Ramos (cell line): ENCODE measurements around the gene SDHAF4.
"Not testable (repeated sequence)": the region's sequence is repeated elsewhere in the genome, so short reads cannot be mapped to it uniquely, and the experiment has no call there.

Experiments used
- in situ Hi-C: fragments of 300-500 bp; cut with MboI; formaldehyde crosslinking; loops from one replicate; pipeline ENCODE4 v1.14.3; 2022; ENCODE audit warnings: low sequenced_read_pairs; ENCODE audit not compliant: unreplicated experiment

The SDHAF4 gene

DNA sequence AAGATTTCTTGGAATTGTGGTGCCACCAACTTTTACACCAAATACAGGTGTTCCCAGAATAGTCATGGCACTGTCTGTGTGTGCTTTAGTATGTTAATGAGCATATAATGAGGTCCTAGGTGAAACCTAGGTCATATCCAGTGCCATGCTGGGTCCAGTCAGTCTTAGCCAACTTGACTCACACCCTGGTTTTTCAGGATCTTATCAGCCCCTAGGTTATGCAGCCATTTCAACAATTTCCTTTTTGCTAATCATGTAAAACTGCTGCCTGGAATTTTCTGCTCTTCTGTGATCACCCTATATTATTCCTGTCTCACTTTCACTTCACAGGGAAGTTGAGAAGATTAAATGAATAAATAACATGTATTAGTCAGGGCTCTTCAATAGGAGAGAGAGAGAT lies 23.7 kb downstream of the SDHAF4 start:
- in situ Hi-C loops: no loop called here

DNA sequence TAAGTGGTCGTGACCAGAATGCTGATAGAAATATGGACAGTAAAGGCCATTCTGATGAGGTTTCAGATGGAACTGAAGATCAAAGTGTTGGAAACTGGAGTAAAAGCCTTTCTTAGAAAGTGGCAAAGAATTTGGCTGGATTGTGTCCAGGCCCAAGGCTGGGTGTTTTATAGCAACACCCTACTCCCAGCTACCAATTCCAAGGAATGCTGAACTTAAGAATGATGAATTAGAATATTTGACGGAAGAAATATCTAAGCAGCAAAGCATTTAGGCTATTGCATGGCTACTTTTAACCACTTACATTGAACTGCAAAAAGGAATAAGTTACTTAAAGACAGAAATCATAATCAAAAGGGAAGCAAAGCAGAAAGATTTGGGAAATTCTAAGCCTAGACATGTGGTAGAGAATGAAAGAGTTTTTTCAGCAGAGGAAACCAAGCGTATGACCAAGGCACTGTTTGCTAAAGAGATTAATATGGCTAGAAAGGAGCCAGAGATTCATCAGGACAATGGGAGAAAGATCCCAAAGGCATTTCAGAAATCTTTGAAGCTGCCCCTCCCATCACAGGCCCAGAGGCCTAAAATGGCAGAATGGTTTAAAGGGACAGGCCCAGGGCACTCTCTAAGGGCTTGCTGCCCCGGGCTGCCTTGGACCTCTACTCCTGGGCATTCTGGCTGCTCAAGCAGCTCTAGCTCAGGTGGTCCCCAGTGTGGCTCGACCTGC lies 25.8 kb downstream of the SDHAF4 start:
- in situ Hi-C loops: no loop called here

DNA sequence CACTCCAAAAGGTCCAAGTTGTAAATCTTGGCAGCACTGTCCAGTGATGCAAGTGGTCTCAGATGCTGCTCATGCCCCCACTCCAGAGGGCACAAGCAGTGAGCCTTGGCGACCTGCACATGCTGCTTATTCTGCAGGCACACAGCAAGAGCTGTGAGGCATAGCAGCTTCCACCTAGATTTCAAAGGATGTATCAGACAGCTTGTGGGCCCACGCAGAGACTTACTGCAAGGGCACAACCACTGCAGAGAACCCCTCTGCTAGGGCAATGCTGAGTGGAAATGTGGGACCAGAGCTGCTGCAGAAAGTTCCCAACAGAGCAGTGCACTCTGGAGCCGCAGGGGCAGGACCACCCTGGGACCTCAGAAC lies 26.4 kb downstream of the SDHAF4 start:
- in situ Hi-C loops: no loop called here

DNA sequence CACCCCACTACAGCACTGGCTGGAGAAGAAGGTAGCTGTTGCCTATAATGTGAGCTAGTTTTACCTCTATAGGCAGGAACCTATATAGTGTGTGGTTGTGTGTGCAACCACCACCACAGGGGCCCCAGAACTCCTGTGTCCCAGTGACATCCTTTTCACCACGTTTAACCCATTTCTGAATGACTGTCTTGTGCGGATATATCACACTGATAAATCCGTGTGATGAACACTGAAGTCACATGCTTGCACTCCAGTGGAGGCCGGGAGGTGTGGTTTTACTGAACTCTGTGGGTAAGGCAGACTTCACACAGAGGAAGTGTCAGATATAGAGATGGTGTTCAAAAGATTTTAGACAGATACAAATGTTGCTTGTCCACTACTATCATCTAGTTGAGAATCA lies 32.5 kb downstream of the SDHAF4 start:
- in situ Hi-C loops: no loop called here

DNA sequence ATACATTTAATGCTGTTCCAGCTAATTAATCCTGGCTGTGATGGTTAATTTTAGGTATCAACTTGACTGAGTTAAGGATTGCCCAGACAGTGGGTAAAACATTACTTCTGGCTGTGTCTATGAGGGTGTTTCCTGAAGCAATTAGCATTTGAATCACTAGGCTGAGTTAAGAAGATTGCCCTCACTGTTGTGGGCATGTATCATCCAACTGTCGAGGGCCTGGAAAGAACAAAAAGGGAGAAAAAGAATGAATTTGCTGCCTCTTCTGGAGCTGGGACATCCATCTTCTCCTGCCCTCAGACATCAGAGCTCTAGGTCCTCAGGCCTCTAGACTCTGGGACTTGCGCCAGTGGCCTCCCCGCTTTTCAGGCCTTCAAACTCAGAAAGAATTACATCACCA lies 34.3 kb downstream of the SDHAF4 start:
- in situ Hi-C loops: no loop called here

DNA sequence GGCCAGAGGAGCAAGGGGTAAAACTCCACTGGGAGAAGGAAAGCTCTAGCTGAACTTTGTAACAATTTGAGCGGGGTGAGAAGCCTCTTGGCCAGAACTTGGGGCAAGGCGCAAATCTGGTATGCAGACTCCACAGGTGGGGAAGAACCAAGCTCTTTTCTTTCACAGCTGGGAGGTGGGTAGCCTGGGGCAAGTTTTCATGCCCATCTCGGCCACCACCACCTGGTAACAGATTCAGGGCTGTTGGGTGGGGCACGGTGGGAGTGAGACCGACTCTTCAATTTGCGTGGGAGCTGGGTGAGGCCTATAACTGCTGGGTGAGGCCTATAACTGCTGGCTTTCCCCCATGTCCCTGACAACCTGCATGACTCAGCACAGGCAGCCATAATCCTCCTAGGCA lies 37.5 kb downstream of the SDHAF4 start:
- in situ Hi-C loops: no loop called here

DNA sequence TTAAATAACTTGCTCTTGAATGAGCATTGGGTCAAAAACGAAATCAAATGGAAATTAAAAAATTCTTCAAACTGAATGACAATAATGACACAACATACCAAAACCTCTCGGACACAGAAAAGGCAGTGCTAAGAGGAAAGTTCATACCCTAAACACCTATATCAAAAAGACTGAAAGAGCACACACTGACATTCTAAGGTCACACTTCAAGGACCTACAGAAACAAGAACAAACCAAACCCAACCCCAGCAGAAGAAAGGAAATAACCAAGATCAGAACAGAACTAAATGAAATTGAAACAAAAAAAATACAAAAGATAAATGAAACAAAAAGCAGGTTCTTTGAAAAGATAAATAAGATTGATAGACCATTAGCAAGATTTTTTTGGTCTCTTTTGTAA lies 40.6 kb downstream of the SDHAF4 start:
- in situ Hi-C loops: not testable (repeated sequence)

DNA sequence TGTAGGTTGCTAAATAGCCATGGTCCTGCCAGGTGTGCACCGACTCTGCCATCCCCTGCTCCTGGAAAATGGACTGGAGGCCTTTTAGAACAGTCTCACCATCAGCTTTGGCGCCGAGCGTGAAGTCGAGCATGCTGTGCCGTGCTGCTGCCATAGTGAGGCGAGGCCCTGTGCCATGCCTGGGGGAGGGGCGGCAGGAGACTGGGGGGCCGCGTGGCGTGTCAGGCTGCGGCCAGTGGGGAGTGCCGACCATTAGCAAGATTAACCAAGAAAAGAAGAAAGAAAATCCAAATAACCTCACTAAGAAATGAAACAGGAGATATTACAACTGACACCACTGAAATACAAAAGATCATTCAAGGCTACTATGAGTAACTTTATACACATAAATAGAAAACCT lies 42.5 kb downstream of the SDHAF4 start:
- in situ Hi-C loops: not testable (repeated sequence)

DNA sequence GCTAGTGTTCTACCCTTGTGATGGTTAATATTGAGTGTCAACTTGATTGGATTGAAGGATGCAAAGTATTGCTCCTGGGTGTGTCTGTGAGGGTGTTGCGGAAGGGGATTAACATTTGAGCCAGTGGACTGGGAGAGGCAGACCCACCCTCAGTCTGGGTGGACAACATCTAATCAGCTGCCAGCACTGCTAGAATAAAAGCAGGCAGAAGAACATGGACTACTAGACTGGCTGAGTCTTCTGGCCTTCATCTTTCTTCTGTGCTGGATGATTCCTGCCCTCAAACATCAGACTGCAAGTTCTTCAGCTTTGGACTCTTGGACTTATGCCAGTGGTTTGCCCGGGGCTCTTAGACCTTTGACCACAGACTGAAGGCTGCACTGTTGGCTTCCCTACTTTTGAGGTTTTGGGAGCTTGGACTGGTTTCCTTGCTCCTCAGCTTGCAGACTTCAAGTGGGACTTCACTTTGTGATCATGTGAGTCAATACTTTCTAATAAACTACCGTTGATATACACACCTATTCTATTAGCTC lies 50.1 kb downstream of the SDHAF4 start:
- in situ Hi-C loops: no loop called here

DNA sequence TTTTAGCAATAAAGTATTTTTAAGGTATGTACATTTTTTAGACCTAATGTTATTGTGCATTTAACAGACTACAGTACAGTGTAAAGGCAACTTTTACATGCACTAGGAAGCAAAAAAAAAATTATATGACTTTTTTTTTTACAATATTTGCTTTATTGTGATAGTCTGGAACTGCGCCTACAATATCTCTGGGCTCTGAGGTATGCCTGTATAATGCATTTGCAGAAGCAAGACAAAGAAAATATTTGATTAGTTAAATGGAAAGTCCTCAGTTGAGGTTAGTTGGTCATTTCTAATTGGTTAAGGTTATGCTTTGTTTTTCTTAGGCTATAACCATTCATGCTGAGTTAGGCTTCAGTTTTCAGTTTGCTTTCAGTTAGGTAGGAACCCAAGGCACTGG lies 54.0 kb downstream of the SDHAF4 start:
- in situ Hi-C loops: no loop called here

DNA sequence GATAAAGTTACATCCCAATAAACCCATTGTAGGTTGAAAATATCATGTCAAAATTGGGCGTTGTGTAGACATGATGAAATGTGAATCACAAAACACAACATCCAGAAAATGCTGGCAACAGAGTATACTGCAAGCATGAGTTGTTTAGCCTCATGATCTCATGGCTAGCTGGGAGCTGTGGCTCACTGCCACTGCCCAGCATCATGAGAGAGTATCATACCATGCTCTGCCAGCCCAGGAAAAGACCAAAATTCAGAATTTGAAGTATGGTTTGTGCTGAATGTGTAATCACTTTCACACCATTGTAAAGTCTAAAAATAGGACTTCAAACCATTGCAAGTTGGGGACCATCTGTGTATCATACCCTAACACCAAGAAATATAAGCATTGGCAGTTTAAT lies 55.7 kb downstream of the SDHAF4 start:
- in situ Hi-C loops: no loop called here

DNA sequence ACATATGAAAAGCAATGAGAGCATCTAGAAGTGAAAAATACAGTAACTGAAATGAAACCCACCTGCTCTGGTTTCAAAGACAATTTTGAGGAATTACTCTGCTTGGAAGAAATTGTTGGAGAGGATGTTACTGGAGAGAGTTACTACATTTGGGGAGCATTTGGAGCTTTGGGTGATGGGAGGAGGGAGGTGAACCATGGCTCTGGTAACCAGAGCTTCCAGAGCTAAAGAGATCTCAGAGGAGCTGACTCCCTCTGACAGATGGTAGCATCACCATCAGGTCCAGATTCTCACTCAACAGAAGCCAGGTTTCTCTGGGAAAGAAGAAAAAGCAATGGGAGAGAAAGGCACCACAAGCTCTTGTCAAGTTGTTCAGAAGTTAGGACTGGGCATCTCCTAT lies 58.7 kb downstream of the SDHAF4 start:
- in situ Hi-C loops: no loop called here

DNA sequence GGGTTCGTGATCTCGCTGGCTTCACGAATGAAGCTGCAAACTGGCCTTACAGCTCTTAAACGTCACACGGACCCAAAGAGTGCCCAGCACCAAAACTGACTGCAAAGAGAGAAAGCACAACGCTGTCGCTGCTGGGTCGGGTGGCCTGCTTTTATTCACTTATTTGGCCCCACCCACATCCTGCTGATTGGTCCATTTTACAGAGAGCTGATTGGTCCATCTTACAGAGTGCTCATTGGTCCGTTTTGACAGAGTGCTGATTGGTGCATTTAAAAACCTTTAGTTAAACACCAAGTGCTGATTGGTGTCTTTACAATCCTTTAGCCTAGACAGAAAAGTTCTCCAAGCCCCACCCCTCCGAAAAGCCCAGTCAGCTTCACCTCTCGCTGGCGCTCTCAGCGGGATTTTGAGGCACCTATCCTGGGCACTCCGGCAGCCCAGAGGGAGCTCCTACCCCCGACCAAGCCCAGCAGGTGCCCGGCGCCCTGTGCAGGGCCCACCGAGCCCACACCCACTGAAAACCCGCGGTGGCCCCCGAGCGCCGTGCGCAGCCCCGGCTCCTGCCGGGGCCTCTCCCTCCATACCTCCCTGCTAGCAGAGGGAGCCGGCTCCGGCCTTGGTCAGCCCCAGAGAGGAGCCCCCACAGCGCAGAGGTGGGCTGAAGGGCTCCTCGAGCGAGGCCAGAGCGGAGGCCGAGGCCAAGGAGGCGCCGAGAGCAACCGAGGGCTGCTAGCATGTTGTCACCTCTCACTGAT lies 60.9 kb downstream of the SDHAF4 start:
- in situ Hi-C loops: no loop called here

DNA sequence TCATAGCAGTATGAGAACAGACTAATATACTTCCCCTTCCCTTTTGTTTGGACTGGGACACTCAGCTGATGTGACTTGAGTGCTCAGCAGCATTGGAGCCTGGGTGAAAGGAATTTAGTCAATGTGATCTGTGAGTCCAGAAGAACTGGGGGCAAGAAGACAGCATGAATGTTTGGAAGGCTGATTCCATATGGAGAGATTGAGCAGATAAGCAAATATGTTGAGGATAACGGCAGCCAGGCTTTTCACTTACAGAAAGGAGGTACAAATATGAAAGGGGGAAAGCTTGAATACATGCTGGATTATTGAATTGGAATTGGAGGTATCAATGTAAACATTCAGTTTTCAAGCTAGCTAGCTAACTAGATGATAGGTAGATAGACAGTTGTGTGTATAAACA lies 63.2 kb downstream of the SDHAF4 start:
- in situ Hi-C loops: no loop called here

DNA sequence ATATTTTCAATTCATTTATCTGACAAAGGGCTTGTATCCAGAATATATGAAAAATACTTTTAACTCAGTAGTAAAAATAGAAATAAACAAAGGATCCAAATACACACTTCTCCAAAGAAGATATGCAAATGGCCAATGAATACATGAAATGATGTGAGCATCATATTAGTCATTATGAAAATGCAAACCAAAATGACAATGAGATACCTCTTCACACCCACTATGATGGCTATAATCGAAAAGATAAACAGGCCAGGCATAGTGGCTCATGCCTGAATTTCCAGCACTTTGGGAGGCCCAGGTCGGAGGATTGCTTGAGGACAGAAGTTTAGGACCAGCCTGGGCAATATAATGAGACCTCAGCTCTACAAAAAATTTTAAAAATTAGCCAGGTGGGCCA lies 67.1 kb downstream of the SDHAF4 start:
- in situ Hi-C loops: no loop called here

DNA sequence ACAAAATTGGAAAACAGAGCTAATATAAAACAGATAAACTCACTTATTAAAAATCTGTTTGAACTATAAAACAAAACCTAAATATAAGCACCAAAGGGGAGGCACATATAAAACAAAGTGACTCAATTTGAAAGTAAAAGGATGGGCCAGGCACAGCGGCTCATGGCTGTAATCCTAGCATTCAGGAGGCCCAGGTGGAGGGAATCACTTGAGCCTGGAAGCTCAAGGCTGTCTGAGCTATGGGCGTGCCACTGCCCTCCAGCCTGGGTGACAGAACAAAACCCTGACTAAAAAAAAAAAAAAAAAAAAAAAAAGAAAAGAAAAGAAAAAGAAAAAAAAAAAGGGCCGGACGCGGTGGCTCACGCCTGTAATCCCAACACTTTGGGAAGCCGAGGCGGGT lies 69.9 kb downstream of the SDHAF4 start:
- in situ Hi-C loops: no loop called here

DNA sequence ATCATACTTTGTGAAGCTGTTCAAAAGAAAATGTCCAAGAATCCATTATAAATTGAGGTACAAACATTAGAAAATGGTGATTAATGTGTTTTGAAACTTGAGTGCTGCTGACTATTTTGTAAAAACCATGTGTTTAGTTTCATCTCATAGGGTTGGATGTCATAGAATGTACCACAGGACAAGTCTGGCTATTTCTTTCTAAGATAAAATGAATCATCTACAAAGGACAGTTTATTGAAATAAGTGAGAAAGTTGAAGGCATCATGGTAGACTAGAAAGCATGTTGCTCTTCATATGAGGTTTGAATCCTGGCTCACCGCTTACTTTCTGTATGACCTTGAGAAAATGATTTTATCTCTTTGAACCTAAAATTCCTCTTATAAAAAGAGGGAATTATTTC lies 71.7 kb downstream of the SDHAF4 start:
- in situ Hi-C loops: no loop called here
